Thoracic aorta (tissue), 2 donors: ENCODE data around the gene CD48. TPM values are rescaled to one million over a fixed set of nuclear protein-coding genes. Genes with fewer than 3 reads are reported as not detected.

ENCODE experiments used
- ATAC-seq: fragments of 150-250 bp; one replicate; pipeline ENCODE4 v1.8.0; 2017; ENCODE audit warnings: low read depth; ENCODE audit not compliant: insufficient number of reproducible peaks, low FRiP score
- DNase-seq: peaks from one replicate; pipeline ENCODE4 v3.0.0-alpha.2; 2020; ENCODE audit warnings: low spot score
- H3K27ac ChIP-seq, 2 donors: fragments of 200-600 bp; sonication (generic); 1 replicate in 1 of 2; 2 replicates in 1 of 2; pipeline ENCODE4 v1.5.1; 2016; ENCODE audit warnings: mild to moderate bottlenecking in 2 of 2, moderate library complexity in 2 of 2
- H3K27me3 ChIP-seq: fragments of 200-600 bp; sonication (generic); replicated peaks from 2 replicates; pipeline ENCODE4 v1.6.0; 2016; ENCODE audit warnings: mild to moderate bottlenecking; ENCODE audit not compliant: insufficient read depth
- H3K36me3 ChIP-seq: fragments of 200-600 bp; sonication (generic); one replicate; pipeline ENCODE4 v1.5.1; 2016
- H3K4me1 ChIP-seq, 2 donors: fragments of 200-600 bp; sonication (generic); 1 replicate in 1 of 2; 2 replicates in 1 of 2; pipeline versions ENCODE4 v1.5.1 to v1.6.0; 2016; ENCODE audit warnings: low read depth in 2 of 2, mild to moderate bottlenecking in 1 of 2; ENCODE audit not compliant: control insufficient read depth in 1 of 2
- H3K4me3 ChIP-seq: fragments of 200-600 bp; sonication (generic); 2 replicates; pipeline ENCODE4 v1.5.1; 2016; ENCODE audit warnings: mild to moderate bottlenecking
- H3K9me3 ChIP-seq: fragments of 200-600 bp; sonication (generic); 2 replicates; pipeline ENCODE4 v1.5.1; 2016
- total RNA-seq, 2 donors: library from RNA; depleted of rRNA; stranded (reverse); fragments of >200 nt; gene quantifications; one replicate each; pipeline versions ENCODE4 v1.1.0 to v1.2.3, GENCODE V29; 2016
- TF ChIP-seq, protein P1 (sequence below): fragments of 200-600 bp; sonication (generic); IDR thresholded peaks from one replicate; pipeline ENCODE4 v1.5.1; 2019; ENCODE audit warnings: antibody characterized with exemption

CD48 gene
- total RNA-seq, 2 donors from 2014 or later = 9.0 to 9.9 TPM

DNA sequence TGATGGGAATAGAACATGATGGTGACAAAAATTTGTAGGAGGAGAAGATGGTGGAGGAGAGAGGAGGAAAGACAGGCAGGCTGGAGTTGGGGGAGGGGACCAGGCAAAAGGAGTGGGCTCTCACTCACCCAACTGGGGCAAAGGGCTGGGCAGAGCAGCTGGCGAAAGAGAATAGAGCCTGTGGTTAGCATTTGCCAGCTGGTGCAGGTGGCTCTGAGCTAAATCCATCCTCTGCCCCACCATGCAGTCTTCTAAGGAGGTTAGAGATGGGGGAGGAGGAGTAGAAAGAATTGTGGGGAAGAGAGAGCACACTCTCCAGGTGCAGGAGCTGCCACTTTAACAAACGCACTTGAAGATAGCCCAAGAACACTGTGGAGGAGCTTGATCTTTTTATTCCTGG lies 37.2 kb downstream of the CD48 start:
- no peaks in the 10 kb centered on the region for H3K4me1 ChIP-seq
- no peak overlapping the region for H3K4me3 ChIP-seq
- H3K9me3 ChIP-seq = no peaks in the 10 kb centered on the region
- no peaks in the 10 kb centered on the region for H3K27me3 ChIP-seq
- DNase-seq = no peak
- no peak overlapping the region for H3K27ac ChIP-seq
- no peaks in the 10 kb centered on the region for H3K36me3 ChIP-seq
- ATAC-seq = no peak
- TF ChIP-seq, protein P1, sequence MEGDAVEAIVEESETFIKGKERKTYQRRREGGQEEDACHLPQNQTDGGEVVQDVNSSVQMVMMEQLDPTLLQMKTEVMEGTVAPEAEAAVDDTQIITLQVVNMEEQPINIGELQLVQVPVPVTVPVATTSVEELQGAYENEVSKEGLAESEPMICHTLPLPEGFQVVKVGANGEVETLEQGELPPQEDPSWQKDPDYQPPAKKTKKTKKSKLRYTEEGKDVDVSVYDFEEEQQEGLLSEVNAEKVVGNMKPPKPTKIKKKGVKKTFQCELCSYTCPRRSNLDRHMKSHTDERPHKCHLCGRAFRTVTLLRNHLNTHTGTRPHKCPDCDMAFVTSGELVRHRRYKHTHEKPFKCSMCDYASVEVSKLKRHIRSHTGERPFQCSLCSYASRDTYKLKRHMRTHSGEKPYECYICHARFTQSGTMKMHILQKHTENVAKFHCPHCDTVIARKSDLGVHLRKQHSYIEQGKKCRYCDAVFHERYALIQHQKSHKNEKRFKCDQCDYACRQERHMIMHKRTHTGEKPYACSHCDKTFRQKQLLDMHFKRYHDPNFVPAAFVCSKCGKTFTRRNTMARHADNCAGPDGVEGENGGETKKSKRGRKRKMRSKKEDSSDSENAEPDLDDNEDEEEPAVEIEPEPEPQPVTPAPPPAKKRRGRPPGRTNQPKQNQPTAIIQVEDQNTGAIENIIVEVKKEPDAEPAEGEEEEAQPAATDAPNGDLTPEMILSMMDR = no peak

GRCh38 chr1:160672789-160673695 lies 38.6 kb downstream of the CD48 start:
- TF ChIP-seq, protein P1 = no peak
- Histone ChIP-seq H3K36me3 (no peaks in the 10 kb centered on the region), H3K9me3 (no peaks in the 10 kb centered on the region), H3K4me1 (no peaks in the 10 kb centered on the region), H3K4me3 (no peak overlapping the region), H3K27ac (no peak overlapping the region), H3K27me3 (no peaks in the 10 kb centered on the region)
- ATAC-seq (no peak), DNase-seq (no peak)

DNA sequence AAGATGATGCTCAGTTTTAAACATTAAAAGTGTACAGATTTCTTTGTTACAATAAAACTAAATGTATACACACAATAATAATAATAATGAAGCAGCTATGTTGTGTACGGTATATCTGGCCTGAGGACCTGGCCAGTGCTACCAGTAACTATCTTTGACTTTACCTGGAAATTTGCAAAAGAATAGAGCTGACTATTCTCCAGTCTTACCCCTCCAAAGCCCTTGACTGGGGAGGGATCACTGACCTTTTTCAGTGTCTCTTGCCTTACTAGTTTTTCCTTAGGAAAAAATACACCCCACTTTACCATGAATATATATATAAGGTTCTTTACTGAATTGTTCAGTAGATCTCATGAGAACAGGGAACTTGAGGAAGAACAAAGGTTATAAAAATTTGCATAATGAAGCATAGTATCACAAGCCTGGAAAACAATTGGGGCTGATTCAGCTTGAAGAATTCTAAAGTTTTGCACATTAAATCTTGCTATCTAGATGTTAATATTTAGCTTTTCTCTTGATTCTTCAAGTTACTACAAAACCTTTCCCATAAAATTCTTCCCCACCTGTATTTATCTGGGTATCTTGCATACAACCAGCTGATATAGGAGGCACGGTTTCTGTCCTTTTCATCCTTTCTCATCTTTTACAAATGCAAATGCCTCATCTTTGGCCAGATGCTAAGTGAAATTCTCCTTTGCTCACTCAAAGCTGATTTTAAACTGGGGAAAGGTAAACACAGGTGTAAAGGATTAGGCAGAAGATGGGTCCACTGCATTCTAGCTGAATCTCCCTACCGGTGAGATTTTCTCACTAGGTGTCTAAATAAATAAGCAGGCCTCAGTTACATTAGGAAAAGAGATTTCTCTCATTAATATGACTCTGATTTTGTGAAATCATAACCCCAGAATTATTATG lies 39.8 kb downstream of the CD48 start:
- ATAC-seq (no peak), DNase-seq (no peak)
- TF ChIP-seq, protein P1 = no peak
- Histone ChIP-seq H3K4me1 (no peaks in the 10 kb centered on the region), H3K4me3 (no peak overlapping the region), H3K27ac (no peak overlapping the region), H3K36me3 (no peaks in the 10 kb centered on the region), H3K27me3 (no peaks in the 10 kb centered on the region), H3K9me3 (no peaks in the 10 kb centered on the region)

DNA sequence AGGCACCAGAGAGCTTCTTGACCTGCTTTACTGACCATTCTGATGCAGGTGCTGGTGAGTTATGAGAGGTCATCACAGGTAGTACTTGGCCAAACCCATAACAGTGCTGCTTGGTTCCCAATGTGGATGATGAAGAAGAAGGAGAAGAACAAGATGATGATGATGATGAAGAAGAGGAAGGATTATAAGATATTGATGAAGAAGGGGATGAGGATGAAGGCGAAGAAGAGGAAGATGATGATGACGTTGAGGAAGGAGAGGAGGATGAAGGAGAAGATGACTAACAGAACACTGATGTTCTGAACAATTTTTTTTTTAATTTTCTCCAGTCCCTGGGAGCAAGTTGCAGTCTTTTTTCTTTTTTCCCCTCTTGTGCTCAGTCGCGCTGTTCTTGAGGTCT lies 40.9 kb downstream of the CD48 start:
- Histone ChIP-seq H3K4me3 (no peak overlapping the region), H3K4me1 (no peaks in the 10 kb centered on the region), H3K27ac (no peak overlapping the region), H3K36me3 (no peaks in the 10 kb centered on the region), H3K9me3 (no peaks in the 10 kb centered on the region), H3K27me3 (no peaks in the 10 kb centered on the region)
- no peak for ATAC-seq
- TF ChIP-seq, protein P1 = no peak
- no peak for DNase-seq

GRCh38 chr1:160669802-160670201 lies 41.8 kb downstream of the CD48 start:
- H3K9me3 ChIP-seq = no peaks in the 10 kb centered on the region
- no peaks in the 10 kb centered on the region for H3K27me3 ChIP-seq
- H3K4me1 ChIP-seq = no peaks in the 10 kb centered on the region
- ATAC-seq = no peak
- H3K4me3 ChIP-seq = no peak overlapping the region
- no peak for DNase-seq
- no peak overlapping the region for H3K27ac ChIP-seq
- TF ChIP-seq, protein P1 = no peak
- H3K36me3 ChIP-seq = no peaks in the 10 kb centered on the region
